Epithelial cell of esophagus (primary cell): ENCODE measurements around the gene MGLL.

Experiments
- DNase-seq: peaks from one replicate; pipeline ENCODE4 v3.0.0; 2010; ENCODE audit warnings: low read depth
- H3K4me3 ChIP-seq: 2 replicates; pipeline ENCODE4 v1.5.1; 2011; ENCODE audit warnings: mild to moderate bottlenecking, low read length, control low read depth
- CTCF ChIP-seq: IDR thresholded peaks from 2 replicates; pipeline ENCODE4 v1.5.1; 2011; ENCODE audit warnings: low read depth, mild to moderate bottlenecking, low read length, control low read depth, inconsistent platforms; ENCODE audit not compliant: insufficient read depth; ENCODE audit errors: missing control alignments

Gene MGLL

GRCh38 chr3:127745656-127746399 is 76.5 kb downstream of the MGLL start:
- no peak for DNase-seq
- H3K4me3 ChIP-seq = no peak overlapping the region
- no peak for TF ChIP-seq CTCF

GRCh38 chr3:127744875-127745274 is 77.4 kb downstream of the MGLL start:
- no peak for TF ChIP-seq CTCF
- DNase-seq = no peak

GRCh38 chr3:127744253-127744815 is 78.0 kb downstream of the MGLL start:
- DNase-seq = no peak
- TF ChIP-seq CTCF = no peak
- no peak overlapping the region for H3K4me3 ChIP-seq

More at GRCh38 chr3:127744875-127745274, 77.4 kb downstream of the MGLL start:
- H3K4me3 ChIP-seq = no peak overlapping the region

- no peak for TF ChIP-seq CTCF
- no peak for DNase-seq
- H3K4me3 ChIP-seq = no peak overlapping the region
These were observed 78.7 kb downstream of the MGLL start for GRCh38 chr3:127743351-127744252.

- no peak for DNase-seq
- no peak overlapping the region for H3K4me3 ChIP-seq
- no peak for TF ChIP-seq CTCF
These were observed 79.7 kb downstream of the MGLL start for GRCh38 chr3:127742580-127742979.

- H3K4me3 ChIP-seq = no peak overlapping the region
- no peak for TF ChIP-seq CTCF
- DNase-seq = no peak
These were observed 80.6 kb downstream of the MGLL start for GRCh38 chr3:127741690-127742089.
